KOPT-K1 (cell line): ENCODE data around the gene ZNF382.
A peak's percentile ranks its signal among the peaks of the same experiment; 100 is the strongest.
"Not testable (repeated sequence)": the region's sequence is repeated elsewhere in the genome, so short reads cannot be mapped to it uniquely, and the experiment has no call there.

Experiments used
- H3K27ac ChIP-seq: fragments of 200-600 bp; sonication (generic); 2 replicates; pipeline ENCODE4 v1.5.1; 2016; ENCODE audit warnings: antibody characterized with exemption, mild to moderate bottlenecking, low read depth, low read length; ENCODE audit not compliant: poor library complexity, severe bottlenecking
- H3K36me3 ChIP-seq: fragments of 200-600 bp; sonication (generic); 2 replicates; pipeline ENCODE4 v1.5.1; 2017; ENCODE audit warnings: antibody characterized with exemption, mild to moderate bottlenecking, low read length, moderate library complexity; ENCODE audit not compliant: insufficient read depth
- H3K9me3 ChIP-seq: fragments of 200-600 bp; sonication (generic); 2 replicates; pipeline ENCODE4 v1.5.1; 2017; ENCODE audit warnings: antibody characterized with exemption, low read length, mild to moderate bottlenecking; ENCODE audit not compliant: insufficient read depth, poor library complexity, severe bottlenecking

The ZNF382 gene

GRCh38 chr19:36605101-36605876 lies at the start of gene ZNF382:
Gene ZNF382, plus strand, starts transcription at chr19:36605313. Its CDS starts 4,602 bp downstream, at chr19:36609915.
- Histone ChIP-seq H3K36me3 (peaks cover 48% of the 10 kb centered on the region), H3K27ac (peak within 1 kb of the TSS; percentile 89), H3K9me3 (peaks cover 31% of the 10 kb centered on the region)

- Histone ChIP-seq H3K9me3 (peaks cover 96% of the 10 kb centered on the region), H3K36me3 (peaks cover 82% of the 10 kb centered on the region), H3K27ac (no peak overlapping the region)
Observed at GRCh38 chr19:36564391-36564790, 40.7 kb upstream of the ZNF382 start.

- H3K27ac ChIP-seq = peak overlapping the region; percentile 86
Observed at GRCh38 chr19:36572593-36573019, 32.5 kb upstream of the ZNF382 start.

GRCh38 chr19:36573020-36573894 lies 31.9 kb upstream of the ZNF382 start, which contains the start of gene ZNF529:
Gene ZNF529, minus strand, starts transcription at chr19:36573292. Its CDS starts 946 bp downstream, at chr19:36572346.
- Histone ChIP-seq H3K9me3 (peaks cover 12% of the 10 kb centered on the region), H3K36me3 (peaks cover 42% of the 10 kb centered on the region), H3K27ac (peak within 1 kb of the TSS; percentile 86)

More at GRCh38 chr19:36572593-36573019, 32.5 kb upstream of the ZNF382 start:
- Histone ChIP-seq H3K36me3 (peaks cover 47% of the 10 kb centered on the region), H3K9me3 (peaks cover 19% of the 10 kb centered on the region)

- H3K36me3 ChIP-seq = peaks cover 41% of the 10 kb centered on the region
- peak overlapping the region; percentile 86 for H3K27ac ChIP-seq
Observed at GRCh38 chr19:36573895-36574720, 31.0 kb upstream of the ZNF382 start.

GRCh38 chr19:36574741-36575140 lies 30.4 kb upstream of the ZNF382 start:
- Histone ChIP-seq H3K27ac (no peak overlapping the region), H3K36me3 (peaks cover 41% of the 10 kb centered on the region), H3K9me3 (peaks cover 15% of the 10 kb centered on the region)

More at GRCh38 chr19:36573895-36574720, 31.0 kb upstream of the ZNF382 start:
- H3K9me3 ChIP-seq = peaks cover 13% of the 10 kb centered on the region

- Histone ChIP-seq H3K36me3 (peaks cover 60% of the 10 kb centered on the region), H3K9me3 (peaks cover 41% of the 10 kb centered on the region), H3K27ac (no peak overlapping the region)
Observed at GRCh38 chr19:36577271-36577996, 27.7 kb upstream of the ZNF382 start.

GRCh38 chr19:36579255-36579654 lies 25.9 kb upstream of the ZNF382 start:
- Histone ChIP-seq H3K36me3 (peaks cover 78% of the 10 kb centered on the region), H3K27ac (no peak overlapping the region), H3K9me3 (peaks cover 48% of the 10 kb centered on the region)

- peaks cover 24% of the 10 kb centered on the region for H3K36me3 ChIP-seq
- not testable (repeated sequence) for H3K27ac ChIP-seq
- H3K9me3 ChIP-seq = peaks cover 21% of the 10 kb centered on the region
Observed at GRCh38 chr19:36602681-36603080, 2.4 kb upstream of the ZNF382 start.

GRCh38 chr19:36604656-36605100 lies 435 bp upstream of the ZNF382 start:
- peaks cover 31% of the 10 kb centered on the region for H3K9me3 ChIP-seq
- peak overlapping the region; percentile 89 for H3K27ac ChIP-seq
- H3K36me3 ChIP-seq = peaks cover 42% of the 10 kb centered on the region

- Histone ChIP-seq H3K36me3 (peaks cover 52% of the 10 kb centered on the region), H3K9me3 (peaks cover 38% of the 10 kb centered on the region), H3K27ac (peak overlapping the region; percentile 89)
Observed at GRCh38 chr19:36605877-36606478, 865 bp downstream of the ZNF382 start.

- Histone ChIP-seq H3K36me3 (peaks cover 81% of the 10 kb centered on the region), H3K27ac (no peak overlapping the region), H3K9me3 (peaks cover 100% of the 10 kb centered on the region)
Observed at GRCh38 chr19:36627057-36627456, 21.9 kb downstream of the ZNF382 start.

GRCh38 chr19:36635342-36635741 lies 30.2 kb downstream of the ZNF382 start:
- Histone ChIP-seq H3K27ac (no peak overlapping the region), H3K9me3 (peaks cover 100% of the 10 kb centered on the region), H3K36me3 (peaks cover 33% of the 10 kb centered on the region)
